ENCODE measurements around the gene CLSTN1.

GRCh38 chr1:9798236-9799130 lies 25.3 kb downstream of the CLSTN1 start:
- TF ChIP-seq CTCF (IDR thresholded peaks at IDR 0.05; ENCODE audit: insufficient read depth, low read depth, low read length) (no peak), EZH2 (IDR thresholded peaks at IDR 0.05; ENCODE audit: insufficient read depth, low read length) (no peak)

Data from astrocyte (in vitro differentiated cells and primary cell).